ENCODE data around the gene KRAS. TPM values are rescaled to one million over a fixed set of nuclear protein-coding genes. Genes with fewer than 3 reads are reported as not detected.

KRAS gene
- total RNA-seq, 1 experiment from 2014 or later, result 40.0 TPM

DNA sequence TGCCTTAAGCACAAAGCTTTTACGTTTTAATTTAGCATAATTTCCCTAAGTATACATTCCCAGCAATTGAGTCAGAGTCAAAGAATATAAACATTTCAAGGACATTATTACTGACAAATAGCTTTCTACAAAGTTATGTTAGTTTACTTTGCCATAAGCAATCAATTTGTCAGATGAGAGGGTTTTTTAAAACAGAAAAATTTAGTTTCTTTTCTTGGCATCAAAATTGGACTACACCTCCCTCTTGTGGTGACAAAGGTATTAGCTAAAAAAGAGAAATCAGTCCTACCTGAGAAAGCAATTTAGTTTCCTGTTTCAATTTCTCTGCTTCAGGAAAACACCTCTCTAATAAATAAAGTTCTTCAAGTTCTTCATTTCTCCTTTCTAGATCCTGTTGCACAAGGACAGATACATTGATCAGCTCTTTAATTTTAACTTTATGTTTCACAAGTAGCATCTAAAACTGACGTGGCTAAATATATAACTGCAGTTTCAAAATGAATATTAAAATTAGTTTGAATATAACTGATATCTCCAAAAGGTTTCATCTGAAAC is 95.6 kb downstream of the KRAS start:
- no peaks in the 10 kb centered on the region for H3K79me2 ChIP-seq (ENCODE audit: low read depth)
- POLR2A ChIA-PET (ENCODE audit: unreplicated experiment), result interaction anchor here (0.6 kb wide), 1 partner anchor 990 kb away, joined by 4 read pairs; no protein-coding TSS in a partner anchor
- no peaks in the 10 kb centered on the region for H4K20me1 ChIP-seq (ENCODE audit: insufficient read depth)
- TF ChIP-seq, protein P1, sequence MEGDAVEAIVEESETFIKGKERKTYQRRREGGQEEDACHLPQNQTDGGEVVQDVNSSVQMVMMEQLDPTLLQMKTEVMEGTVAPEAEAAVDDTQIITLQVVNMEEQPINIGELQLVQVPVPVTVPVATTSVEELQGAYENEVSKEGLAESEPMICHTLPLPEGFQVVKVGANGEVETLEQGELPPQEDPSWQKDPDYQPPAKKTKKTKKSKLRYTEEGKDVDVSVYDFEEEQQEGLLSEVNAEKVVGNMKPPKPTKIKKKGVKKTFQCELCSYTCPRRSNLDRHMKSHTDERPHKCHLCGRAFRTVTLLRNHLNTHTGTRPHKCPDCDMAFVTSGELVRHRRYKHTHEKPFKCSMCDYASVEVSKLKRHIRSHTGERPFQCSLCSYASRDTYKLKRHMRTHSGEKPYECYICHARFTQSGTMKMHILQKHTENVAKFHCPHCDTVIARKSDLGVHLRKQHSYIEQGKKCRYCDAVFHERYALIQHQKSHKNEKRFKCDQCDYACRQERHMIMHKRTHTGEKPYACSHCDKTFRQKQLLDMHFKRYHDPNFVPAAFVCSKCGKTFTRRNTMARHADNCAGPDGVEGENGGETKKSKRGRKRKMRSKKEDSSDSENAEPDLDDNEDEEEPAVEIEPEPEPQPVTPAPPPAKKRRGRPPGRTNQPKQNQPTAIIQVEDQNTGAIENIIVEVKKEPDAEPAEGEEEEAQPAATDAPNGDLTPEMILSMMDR (conservative IDR thresholded peaks at IDR 0.05), result peak; percentile 82
- TF ChIP-seq EZH2 (IDR thresholded peaks at IDR 0.05; ENCODE audit: low read depth), result no peak
- peak overlapping the region; percentile 32 for H3K4me2 ChIP-seq
- intact Hi-C loops (cut with micrococcal nuclease; ENCODE audit: unreplicated experiment), result loop anchor here (1.0 kb wide), 1 partner anchor 232 kb away; no protein-coding TSS in a partner anchor
- H3K4me3 ChIP-seq, result no peak overlapping the region
- H2AFZ ChIP-seq, result no peak overlapping the region; the same call in 1 of the 2 replicates
- DNase-seq, result no peak
- no peaks in the 10 kb centered on the region for H3K36me3 ChIP-seq (ENCODE audit: low read depth)
- no peaks in the 10 kb centered on the region for H3K27me3 ChIP-seq (ENCODE audit: insufficient read depth, low read depth)
- H3K9me2 ChIP-seq (ENCODE audit: insufficient read depth), result no peaks in the 10 kb centered on the region
- H3K9me3 ChIP-seq (ENCODE audit: insufficient read depth, low read depth), result no peaks in the 10 kb centered on the region
- no peaks in the 10 kb centered on the region for H3K4me1 ChIP-seq (replicated peaks; ENCODE audit: insufficient read depth)
- no TSS peak for BruUV-seq (replicated peaks)
- H3K27ac ChIP-seq, result no peak overlapping the region
- H3F3A ChIP-seq (ENCODE audit: insufficient read depth, low read depth), result no peaks in the 10 kb centered on the region
- CTCF ChIA-PET, result interaction anchor here (0.6 to 1.1 kb wide), 3 partner anchors 95 to 191 kb away, joined by 3 to 6 read pairs (median 5); partner anchors contain the start of gene KRAS

Other genes starting within 250 kb of the KRAS start
- gene DNAI7, start 55.8 kb downstream of the KRAS start, total RNA-seq (2021), result 2.4 and 2.9 TPM in 2 replicates
- gene ETFRF1, start 55.7 kb downstream of the KRAS start, total RNA-seq (2021), result 11.6 and 15.9 TPM in 2 replicates

Measured in PC-9 (cell line).